GM23338 (cell line): ENCODE results near the gene KRTAP4-12.

Source experiments
- CREB1 ChIP-seq: fragments of 250-450 bp; sonication (Bioruptor Pico); IDR thresholded peaks from 2 replicates; pipeline ENCODE4 v1.5.0; 2020; ENCODE audit warnings: low read depth, mild to moderate bottlenecking, moderate library complexity
- CTCF ChIP-seq, 2 experiments: fragments of 200-600 bp in 1 of 2; sonication (generic) in 1 of 2; conservative IDR thresholded peaks; 2 replicates each; pipeline versions ENCODE4 v1.5.1 to v1.6.1; 2016 to 2017; ENCODE audit warnings: antibody characterized with exemption in 2 of 2, low read depth in 2 of 2, mild to moderate bottlenecking in 2 of 2, moderate library complexity in 1 of 2
- ETS1 ChIP-seq: IDR thresholded peaks from 2 replicates; pipeline ENCODE4 v1.6.1; 2016; ENCODE audit warnings: antibody characterized with exemption
- EZH2 ChIP-seq: fragments of 200-600 bp; sonication (generic); IDR thresholded peaks from one replicate; pipeline ENCODE4 v1.8.0; 2017; ENCODE audit warnings: antibody characterized with exemption, mild to moderate bottlenecking, low read depth; ENCODE audit not compliant: unreplicated experiment
- EZH2phosphoT487 ChIP-seq: fragments of 200-600 bp; sonication (generic); IDR thresholded peaks from one replicate; pipeline ENCODE4 v1.8.1; 2018; ENCODE audit warnings: antibody characterized with exemption; ENCODE audit not compliant: unreplicated experiment
- JUNB ChIP-seq: IDR thresholded peaks from one replicate; pipeline ENCODE4 v1.6.1; 2016; ENCODE audit warnings: antibody characterized with exemption; ENCODE audit not compliant: unreplicated experiment
- NANOG ChIP-seq: IDR thresholded peaks from 2 replicates; pipeline ENCODE4 v1.6.1; 2016; ENCODE audit warnings: antibody characterized with exemption, borderline replicate concordance
- POLR2AphosphoS5 ChIP-seq: IDR thresholded peaks from 2 replicates; pipeline ENCODE4 v1.6.1; 2016; ENCODE audit warnings: antibody characterized with exemption, low read depth
- REST ChIP-seq: IDR thresholded peaks from one replicate; pipeline ENCODE4 v1.6.1; 2018; ENCODE audit warnings: antibody characterized with exemption; ENCODE audit not compliant: unreplicated experiment
- STAT1 ChIP-seq: IDR thresholded peaks from one replicate; pipeline ENCODE4 v1.6.1; 2016; ENCODE audit warnings: antibody characterized with exemption; ENCODE audit not compliant: unreplicated experiment
- ZNF114 ChIP-seq: fragments of 250-450 bp; sonication (Bioruptor Pico); IDR thresholded peaks from 2 replicates; pipeline ENCODE4 v1.5.0; 2020; ENCODE audit warnings: mild to moderate bottlenecking, moderate library complexity
- ZNF331 ChIP-seq: fragments of 250-450 bp; sonication (Bioruptor Pico); IDR thresholded peaks from 2 replicates; pipeline ENCODE4 v1.5.0; 2020; ENCODE audit warnings: low read depth, mild to moderate bottlenecking, moderate library complexity
- TF ChIP-seq, protein P1 (sequence below): fragments of 250-450 bp; sonication (Bioruptor Pico); IDR thresholded peaks from 2 replicates; pipeline ENCODE4 v1.5.0; 2020; ENCODE audit warnings: mild to moderate bottlenecking, moderate library complexity

DNA sequence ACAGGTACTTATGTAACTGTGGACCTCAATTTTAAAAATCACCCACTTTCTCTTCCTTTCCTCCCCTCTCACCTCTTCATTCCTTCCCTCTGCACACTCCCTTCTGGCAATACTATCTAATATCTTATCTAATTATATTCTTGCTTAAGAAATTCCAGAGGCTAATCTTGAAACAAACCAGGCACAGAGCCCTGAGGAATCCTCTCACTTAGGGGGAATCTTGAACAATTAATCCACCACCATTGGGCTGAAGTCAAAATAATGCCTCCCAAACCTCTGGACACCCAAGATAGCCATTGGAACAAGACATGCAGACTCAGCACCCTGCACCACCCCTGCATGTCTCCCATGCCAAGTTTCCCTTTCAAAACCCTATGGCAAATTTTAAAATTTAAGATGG, 17.4 kb upstream of the KRTAP4-12 start:
- TF ChIP-seq POLR2AphosphoS5 (no peak), CTCF (conservative IDR thresholded peaks at IDR 0.05; ENCODE audit: low read depth in 2 of 2) (no peak), REST (no peak), EZH2 (no peak), CREB1 (no peak), EZH2phosphoT487 (no peak), NANOG (no peak), JUNB (no peak), ETS1 (no peak), ZNF331 (CRISPR knock-in tag) (no peak), ZNF114 (CRISPR knock-in tag) (no peak), STAT1 (no peak)
- TF ChIP-seq, protein P1, sequence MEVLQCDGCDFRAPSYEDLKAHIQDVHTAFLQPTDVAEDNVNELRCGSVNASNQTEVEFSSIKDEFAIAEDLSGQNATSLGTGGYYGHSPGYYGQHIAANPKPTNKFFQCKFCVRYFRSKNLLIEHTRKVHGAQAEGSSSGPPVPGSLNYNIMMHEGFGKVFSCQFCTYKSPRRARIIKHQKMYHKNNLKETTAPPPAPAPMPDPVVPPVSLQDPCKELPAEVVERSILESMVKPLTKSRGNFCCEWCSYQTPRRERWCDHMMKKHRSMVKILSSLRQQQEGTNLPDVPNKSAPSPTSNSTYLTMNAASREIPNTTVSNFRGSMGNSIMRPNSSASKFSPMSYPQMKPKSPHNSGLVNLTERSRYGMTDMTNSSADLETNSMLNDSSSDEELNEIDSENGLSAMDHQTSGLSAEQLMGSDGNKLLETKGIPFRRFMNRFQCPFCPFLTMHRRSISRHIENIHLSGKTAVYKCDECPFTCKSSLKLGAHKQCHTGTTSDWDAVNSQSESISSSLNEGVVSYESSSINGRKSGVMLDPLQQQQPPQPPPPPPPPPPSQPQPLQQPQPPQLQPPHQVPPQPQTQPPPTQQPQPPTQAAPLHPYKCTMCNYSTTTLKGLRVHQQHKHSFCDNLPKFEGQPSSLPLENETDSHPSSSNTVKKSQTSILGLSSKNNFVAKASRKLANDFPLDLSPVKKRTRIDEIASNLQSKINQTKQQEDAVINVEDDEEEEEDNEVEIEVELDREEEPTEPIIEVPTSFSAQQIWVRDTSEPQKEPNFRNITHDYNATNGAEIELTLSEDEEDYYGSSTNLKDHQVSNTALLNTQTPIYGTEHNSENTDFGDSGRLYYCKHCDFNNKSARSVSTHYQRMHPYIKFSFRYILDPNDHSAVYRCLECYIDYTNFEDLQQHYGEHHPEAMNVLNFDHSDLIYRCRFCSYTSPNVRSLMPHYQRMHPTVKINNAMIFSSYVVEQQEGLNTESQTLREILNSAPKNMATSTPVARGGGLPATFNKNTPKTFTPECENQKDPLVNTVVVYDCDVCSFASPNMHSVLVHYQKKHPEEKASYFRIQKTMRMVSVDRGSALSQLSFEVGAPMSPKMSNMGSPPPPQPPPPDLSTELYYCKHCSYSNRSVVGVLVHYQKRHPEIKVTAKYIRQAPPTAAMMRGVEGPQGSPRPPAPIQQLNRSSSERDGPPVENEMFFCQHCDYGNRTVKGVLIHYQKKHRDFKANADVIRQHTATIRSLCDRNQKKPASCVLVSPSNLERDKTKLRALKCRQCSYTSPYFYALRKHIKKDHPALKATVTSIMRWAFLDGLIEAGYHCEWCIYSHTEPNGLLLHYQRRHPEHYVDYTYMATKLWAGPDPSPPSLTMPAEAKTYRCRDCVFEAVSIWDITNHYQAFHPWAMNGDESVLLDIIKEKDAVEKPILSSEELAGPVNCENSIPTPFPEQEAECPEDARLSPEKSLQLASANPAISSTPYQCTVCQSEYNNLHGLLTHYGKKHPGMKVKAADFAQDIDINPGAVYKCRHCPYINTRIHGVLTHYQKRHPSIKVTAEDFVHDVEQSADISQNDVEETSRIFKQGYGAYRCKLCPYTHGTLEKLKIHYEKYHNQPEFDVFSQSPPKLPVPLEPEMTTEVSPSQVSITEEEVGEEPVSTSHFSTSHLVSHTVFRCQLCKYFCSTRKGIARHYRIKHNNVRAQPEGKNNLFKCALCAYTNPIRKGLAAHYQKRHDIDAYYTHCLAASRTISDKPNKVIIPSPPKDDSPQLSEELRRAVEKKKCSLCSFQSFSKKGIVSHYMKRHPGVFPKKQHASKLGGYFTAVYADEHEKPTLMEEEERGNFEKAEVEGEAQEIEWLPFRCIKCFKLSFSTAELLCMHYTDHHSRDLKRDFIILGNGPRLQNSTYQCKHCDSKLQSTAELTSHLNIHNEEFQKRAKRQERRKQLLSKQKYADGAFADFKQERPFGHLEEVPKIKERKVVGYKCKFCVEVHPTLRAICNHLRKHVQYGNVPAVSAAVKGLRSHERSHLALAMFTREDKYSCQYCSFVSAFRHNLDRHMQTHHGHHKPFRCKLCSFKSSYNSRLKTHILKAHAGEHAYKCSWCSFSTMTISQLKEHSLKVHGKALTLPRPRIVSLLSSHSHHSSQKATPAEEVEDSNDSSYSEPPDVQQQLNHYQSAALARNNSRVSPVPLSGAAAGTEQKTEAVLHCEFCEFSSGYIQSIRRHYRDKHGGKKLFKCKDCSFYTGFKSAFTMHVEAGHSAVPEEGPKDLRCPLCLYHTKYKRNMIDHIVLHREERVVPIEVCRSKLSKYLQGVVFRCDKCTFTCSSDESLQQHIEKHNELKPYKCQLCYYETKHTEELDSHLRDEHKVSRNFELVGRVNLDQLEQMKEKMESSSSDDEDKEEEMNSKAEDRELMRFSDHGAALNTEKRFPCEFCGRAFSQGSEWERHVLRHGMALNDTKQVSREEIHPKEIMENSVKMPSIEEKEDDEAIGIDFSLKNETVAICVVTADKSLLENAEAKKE: no peak
